ENCODE results near the gene DNAH14. TPM values are rescaled to one million over a fixed set of nuclear protein-coding genes. Genes with fewer than 3 reads are reported as not detected.
"Not testable (repeated sequence)": the region's sequence is repeated elsewhere in the genome, so short reads cannot be mapped to it uniquely, and the experiment has no call there.

The DNAH14 gene
- total RNA-seq, 1 donor from 2014 or later = 4.8 TPM

- DNase-seq (ENCODE audit: low spot score) = no peak
Observed at GRCh38 chr1:225253173-225253572, 323.7 kb downstream of the DNAH14 start.

GRCh38 chr1:225253784-225254183, 324.3 kb downstream of the DNAH14 start:
- DNase-seq (ENCODE audit: low spot score) = no peak

GRCh38 chr1:225254676-225255075, 325.2 kb downstream of the DNAH14 start:
- no peak for DNase-seq (ENCODE audit: low spot score)

GRCh38 chr1:225257081-225257480, 327.6 kb downstream of the DNAH14 start:
- no peak for DNase-seq (ENCODE audit: low spot score)

- DNase-seq (ENCODE audit: low spot score) = no peak
Observed at GRCh38 chr1:225258811-225259210, 329.3 kb downstream of the DNAH14 start.

GRCh38 chr1:225259542-225259941, 330.1 kb downstream of the DNAH14 start:
- no peak for DNase-seq (ENCODE audit: low spot score)

- DNase-seq (ENCODE audit: low spot score) = no peak
Observed at GRCh38 chr1:225260319-225260718, 330.8 kb downstream of the DNAH14 start.

GRCh38 chr1:225277445-225277844, 348.0 kb downstream of the DNAH14 start:
- no peak for DNase-seq (ENCODE audit: low spot score)

- DNase-seq (ENCODE audit: low spot score) = no peak
Observed at GRCh38 chr1:225280563-225280962, 351.1 kb downstream of the DNAH14 start.

- DNase-seq (ENCODE audit: low spot score) = no peak
Observed at GRCh38 chr1:225290244-225290643, 360.8 kb downstream of the DNAH14 start.

GRCh38 chr1:225299624-225300023, 370.1 kb downstream of the DNAH14 start:
- DNase-seq (ENCODE audit: low spot score) = no peak

- DNase-seq (ENCODE audit: low spot score) = no peak
Observed at GRCh38 chr1:225300381-225300780, 370.9 kb downstream of the DNAH14 start.

GRCh38 chr1:225304996-225305395, 375.5 kb downstream of the DNAH14 start:
- no peak for DNase-seq (ENCODE audit: low spot score)

- not testable (repeated sequence) for DNase-seq (ENCODE audit: low spot score)
Observed at GRCh38 chr1:225310544-225310943, 381.1 kb downstream of the DNAH14 start.

- no peak for DNase-seq (ENCODE audit: low spot score)
Observed at GRCh38 chr1:225318706-225319575, 389.5 kb downstream of the DNAH14 start.

- DNase-seq (ENCODE audit: low spot score) = no peak
Observed at GRCh38 chr1:225319871-225320270, 390.4 kb downstream of the DNAH14 start.

GRCh38 chr1:225321784-225322183, 392.3 kb downstream of the DNAH14 start:
- no peak for DNase-seq (ENCODE audit: low spot score)

GRCh38 chr1:225329041-225329440, 399.6 kb downstream of the DNAH14 start:
- no peak for DNase-seq (ENCODE audit: low spot score)

GRCh38 chr1:225329996-225330395, 400.5 kb downstream of the DNAH14 start:
- not testable (repeated sequence) for DNase-seq (ENCODE audit: low spot score)

- DNase-seq (ENCODE audit: low spot score) = no peak
Observed at GRCh38 chr1:225332686-225333085, 403.2 kb downstream of the DNAH14 start.

GRCh38 chr1:225335098-225335778, 405.8 kb downstream of the DNAH14 start:
- DNase-seq (ENCODE audit: low spot score) = not testable (repeated sequence)

GRCh38 chr1:225338545-225338944, 409.1 kb downstream of the DNAH14 start:
- no peak for DNase-seq (ENCODE audit: low spot score)

GRCh38 chr1:225341642-225342041, 412.2 kb downstream of the DNAH14 start:
- DNase-seq (ENCODE audit: low spot score) = no peak
